GM19397 (cell line): ENCODE data around the gene PRDM13.
"Not testable (repeated sequence)": the region's sequence is repeated elsewhere in the genome, so short reads cannot be mapped to it uniquely, and the experiment has no call there.

Source experiments
- ATAC-seq: cut with Tn5 transposase; IDR thresholded peaks from one replicate; pipeline ENCODE4 v1.9.1; 2021; ENCODE audit warnings: mild to moderate bottlenecking, moderate library complexity; ENCODE audit not compliant: unreplicated experiment

The PRDM13 gene

DNA sequence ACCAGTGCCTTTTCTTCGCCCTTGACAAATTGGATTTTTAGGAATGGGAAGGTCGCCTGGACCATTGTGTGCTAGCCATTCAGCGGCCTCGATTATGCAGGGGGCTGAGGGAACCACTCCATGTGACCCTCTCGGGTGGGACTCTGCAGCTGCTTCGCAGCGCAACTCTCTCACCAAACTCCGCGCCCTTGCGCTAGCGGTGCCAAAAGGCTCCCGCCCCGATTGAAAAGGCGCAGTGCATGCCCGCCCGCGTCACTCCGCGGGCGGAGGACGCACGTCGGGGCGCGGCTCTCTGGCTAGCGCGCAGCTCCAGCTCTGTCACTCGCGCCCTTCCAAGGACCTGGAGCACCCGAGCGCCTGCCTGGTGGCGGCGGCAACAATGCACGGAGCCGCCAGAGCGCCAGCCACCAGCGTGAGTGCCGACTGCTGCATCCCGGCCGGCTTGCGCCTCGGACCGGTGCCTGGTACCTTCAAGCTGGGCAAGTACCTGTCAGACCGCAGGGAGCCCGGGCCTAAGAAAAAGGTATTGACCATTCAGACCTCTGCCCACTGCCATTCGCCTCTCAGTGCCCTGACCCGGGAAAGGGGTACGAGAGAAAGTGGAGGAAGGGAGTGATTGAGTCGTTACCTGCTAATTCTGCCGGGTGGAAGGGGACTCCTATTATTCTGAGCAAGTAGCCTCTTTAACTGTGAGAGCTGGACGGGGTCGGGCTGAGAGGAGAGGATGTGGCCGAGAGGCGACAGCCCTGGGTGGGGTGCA lies at the start of gene PRDM13:
TSS of gene PRDM13 (plus strand) at position 178 of the 760 bp plus-strand sequence. CDS start at position 380, 202 bp downstream.
- ATAC-seq = no peak

DNA sequence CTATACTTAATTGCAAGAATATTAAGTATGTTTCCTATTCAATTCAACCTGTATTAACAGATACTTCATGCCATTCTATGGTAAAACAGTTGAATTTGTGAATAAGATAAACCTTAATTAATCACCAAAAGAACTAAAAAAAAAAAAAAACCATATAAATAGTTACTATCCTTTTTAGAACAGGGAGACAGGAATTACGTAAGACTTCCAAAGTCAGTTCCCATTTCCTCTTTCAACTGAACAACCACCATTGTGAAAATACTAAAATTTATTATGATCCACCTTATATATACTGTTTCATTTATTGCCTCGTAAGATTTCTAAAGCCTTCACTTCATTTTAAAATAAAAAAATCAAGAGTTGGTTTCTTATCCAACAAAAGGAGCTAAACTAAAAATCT lies 47.6 kb upstream of the PRDM13 start:
- ATAC-seq = no peak

DNA sequence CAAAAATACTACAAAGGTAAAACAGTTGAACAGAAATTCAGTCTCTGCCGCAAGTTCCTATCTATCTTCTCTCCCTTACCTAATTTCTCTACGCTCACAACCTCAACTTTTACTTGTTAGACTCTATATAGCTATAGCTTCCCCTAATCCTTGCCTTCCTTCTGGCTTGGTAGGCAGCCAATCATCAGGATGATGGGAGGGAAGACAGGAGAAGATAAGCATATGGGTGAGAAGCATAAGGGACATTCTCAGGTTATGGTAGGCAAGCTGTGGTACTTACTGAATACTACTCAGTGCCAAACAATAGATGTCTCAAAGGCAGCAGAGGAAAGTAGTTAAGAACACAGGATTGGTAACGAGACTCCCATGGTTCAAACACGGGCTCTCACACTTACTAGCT lies 46.0 kb upstream of the PRDM13 start:
- no peak for ATAC-seq

DNA sequence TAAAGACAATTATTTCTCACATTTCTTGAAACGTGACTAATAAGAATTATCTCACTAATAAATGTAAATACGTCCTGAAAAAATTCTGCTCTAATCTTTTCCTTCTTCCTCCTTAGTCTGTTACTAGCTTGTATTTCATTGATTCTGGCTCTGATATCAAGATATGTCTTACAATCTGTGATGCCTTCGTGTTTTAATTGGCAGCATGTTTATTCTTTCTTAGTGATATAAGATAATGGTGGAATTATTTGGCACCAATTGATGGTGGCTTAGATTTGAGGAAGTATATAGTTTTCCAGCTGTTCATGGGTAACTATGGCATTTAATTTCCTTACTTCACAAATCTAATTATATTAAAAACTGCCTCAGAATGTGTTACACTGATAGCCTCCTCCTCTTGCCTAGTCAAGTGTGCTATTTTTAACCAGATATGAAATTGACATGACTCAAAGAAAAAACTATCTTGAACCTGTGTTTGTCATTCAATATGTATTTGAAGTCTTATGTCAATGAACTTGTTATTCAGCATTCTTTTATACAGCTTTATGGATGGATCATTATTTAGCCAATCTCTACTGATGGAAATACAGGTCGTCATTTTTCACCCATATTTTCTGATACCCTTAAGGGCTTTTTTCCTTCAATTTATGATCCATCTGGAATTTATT lies 43.4 kb upstream of the PRDM13 start:
- no peak for ATAC-seq

DNA sequence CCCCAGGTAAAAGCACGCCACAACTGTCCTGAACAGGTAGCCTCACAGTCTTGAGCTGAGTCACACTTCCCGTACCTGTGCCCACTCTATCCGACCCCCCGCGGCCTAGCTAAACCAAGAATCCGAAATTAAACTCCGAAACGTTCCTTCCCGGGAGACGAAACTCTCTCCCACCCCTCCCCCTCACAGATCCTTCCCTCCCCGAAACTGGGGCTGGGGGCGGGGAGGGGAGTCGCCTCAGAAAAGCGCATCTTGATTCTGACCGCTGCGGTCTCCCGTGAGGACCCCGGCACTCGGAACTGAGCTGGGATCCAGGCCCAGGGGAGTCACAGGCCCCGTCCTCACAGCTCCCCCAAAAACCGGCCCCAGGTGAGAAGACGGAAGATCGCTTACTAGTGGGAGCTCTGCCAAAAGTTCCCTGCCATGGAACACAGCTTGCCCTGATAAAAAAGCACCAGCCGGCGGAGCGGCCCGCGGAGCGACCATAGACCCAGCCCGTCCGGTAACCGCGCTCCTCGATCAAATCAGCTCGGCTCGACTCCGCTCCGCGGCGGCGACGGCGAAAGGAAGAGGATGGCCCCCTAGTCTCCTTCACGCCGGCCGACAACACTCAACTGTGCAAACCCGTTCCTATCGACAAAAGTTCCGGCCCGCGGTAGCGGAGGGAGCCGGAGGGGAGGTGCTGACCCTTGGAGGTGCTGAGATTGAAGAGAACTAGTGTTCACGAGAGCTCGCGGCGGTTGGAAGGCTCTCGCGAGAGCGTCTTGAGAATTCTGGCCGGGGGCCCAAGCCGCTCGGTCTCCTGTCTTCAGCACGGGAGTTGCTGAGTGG lies 38.3 kb upstream of the PRDM13 start, which contains the start of gene CCNC:
TSS of gene CCNC (minus strand) at position 558 of the 831 bp plus-strand sequence. CDS start at position 425, 133 bp downstream.
- peak; percentile 99 for ATAC-seq

DNA sequence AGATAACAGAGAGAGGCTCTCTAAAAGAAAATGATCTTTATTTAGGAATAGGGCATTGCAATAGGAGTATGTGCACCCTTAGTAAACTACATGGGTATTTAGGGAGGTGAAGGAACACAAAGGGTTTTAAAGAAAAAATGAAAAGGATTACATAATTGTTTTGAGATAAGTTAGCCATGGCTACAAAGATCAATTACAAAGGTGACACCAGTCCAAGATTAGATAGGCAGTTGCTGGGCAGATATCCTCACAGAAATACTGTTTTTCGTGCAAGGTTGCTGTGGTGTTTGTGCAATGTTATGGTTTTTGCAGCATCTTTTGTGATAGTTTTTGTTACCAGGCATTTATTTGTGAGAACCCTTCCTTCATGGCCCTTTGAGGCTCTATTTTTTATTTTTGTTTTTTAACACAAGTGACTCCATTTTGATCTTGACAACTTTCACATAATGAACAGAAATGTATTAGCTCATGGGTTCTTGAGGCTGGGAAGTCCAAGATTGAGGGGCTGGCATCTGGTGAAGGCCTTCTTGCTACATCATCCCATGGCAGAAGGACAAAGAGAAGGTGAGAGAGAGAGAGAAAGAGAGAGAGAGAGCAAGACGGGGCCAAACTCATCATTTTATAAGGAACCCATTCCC lies 32.5 kb upstream of the PRDM13 start:
- no peak for ATAC-seq

DNA sequence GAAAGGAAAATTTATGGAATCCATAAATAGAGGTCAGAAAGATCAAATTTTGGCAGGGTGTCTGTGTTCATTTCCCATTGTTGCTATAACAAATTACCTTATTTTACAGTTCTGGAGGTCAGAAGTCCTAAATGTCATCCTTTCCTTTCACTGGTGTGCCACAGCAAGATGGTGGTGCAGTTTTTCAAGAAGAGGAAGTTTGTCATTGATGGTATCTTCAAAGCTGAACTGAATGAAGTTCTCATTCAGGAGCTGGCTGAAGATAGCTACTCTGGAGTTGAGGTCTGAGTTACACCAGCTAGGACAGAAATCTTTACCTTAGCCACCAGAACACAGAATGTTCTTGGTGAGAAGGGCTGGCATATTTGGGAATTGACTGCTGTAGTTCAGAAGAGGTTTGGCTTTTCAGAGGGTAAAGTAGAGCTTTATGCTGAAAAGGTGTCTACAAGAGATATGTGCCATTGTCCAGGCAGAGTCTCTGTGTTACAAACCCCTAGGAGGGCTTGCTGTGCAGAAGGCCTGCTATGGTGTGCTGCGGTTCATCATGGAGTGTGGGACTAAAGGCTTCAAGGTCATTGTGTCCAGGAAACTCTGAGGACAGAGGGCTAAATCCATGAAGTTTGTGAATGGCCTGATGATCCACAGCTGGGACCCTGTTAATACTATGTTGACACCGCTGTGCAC lies 30.9 kb upstream of the PRDM13 start:
- ATAC-seq = no peak

DNA sequence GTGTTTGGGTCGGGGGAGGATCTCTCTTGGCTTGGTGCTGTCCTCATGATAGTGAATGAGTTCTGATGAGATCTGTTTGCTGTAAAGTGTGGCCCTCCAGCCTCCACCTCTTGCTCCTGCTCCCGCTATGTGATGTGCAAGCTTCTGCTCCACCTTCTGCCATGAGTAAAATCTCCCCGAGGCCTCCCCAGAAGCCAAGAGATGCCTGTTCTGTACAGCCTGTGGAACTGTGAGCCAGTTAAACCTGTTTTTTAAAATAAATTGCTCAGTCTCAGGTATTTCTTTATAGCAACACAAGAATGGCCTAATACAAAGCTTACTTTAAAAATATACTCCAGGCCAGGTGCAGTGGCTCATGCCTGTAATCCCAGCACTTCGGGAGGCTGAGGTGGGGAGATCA lies 26.9 kb upstream of the PRDM13 start:
- ATAC-seq = no peak

DNA sequence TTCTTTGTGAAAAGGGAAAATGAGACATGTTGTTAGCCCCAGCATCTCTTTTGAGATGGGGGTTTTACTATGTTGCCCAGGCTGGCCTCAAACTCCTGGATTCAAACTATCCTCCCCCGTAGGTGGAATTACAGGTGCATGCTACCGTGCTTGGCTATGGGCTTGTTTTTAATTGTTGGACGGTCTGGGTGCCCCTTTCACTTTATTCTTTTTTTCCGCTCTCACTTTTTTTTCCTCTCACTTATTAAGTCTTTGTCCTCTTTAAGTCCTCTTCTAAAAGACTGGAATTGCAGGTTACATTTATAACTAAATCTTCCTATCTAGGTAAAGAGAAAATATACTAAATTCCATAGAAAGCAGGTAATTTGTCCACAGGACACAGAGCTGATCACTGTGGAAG lies 18.8 kb upstream of the PRDM13 start:
- ATAC-seq = no peak

DNA sequence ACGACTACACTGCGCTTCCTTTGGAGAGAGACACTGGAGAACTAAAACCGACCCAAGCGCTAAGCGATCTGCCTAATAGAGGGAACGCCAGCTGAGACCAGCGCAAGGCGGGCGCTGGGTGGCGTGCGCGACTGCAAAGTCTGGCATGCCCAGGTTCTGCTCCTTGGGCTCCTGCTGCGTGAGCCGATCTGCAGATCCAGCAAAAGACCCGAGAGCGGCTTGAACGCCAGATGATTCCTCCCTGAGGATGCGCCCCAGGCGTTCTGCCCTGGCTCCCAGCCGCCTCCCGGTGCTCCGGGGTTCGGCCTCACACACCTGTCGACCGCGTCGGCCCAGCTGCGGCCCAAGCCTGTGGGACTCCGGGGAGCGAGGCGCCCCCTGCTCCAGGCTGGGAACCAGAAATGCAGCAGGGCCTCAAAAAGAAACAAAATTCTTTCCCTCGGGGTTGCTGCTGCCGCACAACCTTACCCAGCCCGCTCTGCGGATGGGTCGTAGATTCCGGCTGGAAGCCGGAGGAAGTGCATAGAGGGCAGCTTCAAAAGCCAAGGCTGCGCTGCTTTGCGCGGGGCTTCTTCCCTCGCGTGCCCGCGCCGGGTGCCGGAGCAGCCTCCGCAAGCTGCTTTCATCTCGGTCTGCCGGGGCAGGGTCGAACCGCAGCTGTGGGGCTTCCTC lies 17.9 kb upstream of the PRDM13 start:
- peak; percentile 96 for ATAC-seq

DNA sequence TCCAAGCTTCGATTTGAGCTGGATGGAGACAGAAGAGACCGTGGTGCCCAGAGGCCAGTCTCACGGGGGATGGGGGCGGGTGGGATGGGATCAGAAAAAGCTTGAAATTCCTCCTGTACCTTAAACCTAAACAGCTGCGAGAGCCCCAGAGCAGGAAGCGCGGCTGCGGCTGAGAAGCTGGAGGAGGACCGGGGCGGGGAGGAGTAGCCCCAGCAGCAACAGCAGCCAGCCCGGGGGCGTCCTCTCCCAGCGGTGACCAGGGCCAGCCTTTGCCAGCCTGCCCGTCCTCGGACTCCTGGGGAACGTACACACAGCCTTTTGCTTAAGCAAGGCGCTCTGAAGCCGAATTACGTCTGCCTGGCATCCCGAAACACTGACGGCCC lies 17.4 kb upstream of the PRDM13 start:
- ATAC-seq = peak; percentile 18

DNA sequence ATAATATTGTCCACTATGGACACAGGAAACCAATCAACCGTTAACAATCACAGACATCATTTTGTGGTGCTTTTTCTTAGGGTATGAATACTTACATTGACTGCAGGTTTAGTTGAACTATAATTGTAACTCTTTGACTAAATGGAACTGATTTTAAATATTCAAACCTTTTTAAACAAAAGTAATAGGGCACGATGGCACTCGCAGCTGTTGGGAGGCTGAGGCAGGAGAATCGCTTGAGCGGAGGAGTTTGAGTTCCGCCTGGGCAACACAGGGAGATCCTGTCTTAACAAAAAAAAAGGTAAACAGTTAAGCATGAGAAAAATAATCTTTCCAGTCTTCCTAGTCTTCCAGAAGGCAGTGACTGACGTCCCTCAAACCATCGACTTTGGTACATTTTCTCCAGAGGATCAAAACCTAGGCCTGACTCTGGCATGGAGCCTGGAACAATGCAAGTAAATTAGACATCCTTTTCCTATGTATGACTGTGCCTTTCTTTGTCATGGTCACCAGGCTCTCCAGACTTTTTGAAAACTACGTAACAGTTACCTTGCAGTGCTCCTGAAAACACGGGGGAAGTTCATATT lies 16.6 kb upstream of the PRDM13 start:
- no peak for ATAC-seq

DNA sequence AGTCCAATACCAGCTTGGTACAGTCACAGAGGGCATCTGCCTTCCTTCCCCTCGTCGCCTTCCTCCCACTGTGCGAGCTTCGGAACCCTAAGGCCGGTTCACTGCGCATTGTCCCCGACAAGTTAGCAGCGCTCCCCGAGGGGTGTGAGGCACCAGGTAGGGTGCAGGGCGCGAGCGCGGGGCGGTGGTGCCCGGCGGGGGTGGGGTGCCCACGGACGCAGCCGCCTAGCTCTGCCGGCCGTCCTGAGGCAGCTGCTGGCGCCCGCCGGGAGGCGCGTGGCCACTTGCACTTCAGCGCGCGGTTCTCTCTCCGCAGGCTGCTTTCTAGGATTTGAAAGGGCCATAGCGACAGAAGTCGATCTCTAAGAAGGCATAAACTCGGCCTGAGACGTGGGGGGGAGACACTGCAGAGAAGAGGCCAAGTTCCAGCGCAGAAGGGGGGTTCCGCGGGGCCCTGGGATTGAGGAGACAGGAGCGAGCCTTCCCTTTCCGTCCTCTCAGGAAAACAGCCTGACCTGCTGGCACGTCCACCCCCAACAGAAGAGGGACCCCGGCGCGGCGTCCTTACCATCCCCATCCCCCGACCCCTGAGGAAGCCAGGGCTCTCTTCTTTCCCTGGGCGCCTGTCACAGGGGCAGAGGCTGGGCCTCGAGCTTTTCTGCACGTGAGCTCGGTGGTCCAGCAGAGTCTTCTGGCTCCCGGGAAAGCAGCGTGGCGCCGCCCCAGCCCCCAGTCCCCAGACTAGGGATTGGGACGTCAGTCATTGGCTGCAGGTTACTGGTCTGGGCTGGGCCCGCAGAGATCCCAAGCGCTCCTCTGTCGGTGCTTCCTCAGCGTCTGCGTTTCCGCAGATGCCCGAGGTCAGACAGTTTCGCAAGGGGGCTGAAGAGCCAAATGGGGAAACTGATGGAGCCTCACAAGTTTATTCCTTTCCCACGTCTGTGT lies 15.6 kb upstream of the PRDM13 start:
- ATAC-seq = no peak

DNA sequence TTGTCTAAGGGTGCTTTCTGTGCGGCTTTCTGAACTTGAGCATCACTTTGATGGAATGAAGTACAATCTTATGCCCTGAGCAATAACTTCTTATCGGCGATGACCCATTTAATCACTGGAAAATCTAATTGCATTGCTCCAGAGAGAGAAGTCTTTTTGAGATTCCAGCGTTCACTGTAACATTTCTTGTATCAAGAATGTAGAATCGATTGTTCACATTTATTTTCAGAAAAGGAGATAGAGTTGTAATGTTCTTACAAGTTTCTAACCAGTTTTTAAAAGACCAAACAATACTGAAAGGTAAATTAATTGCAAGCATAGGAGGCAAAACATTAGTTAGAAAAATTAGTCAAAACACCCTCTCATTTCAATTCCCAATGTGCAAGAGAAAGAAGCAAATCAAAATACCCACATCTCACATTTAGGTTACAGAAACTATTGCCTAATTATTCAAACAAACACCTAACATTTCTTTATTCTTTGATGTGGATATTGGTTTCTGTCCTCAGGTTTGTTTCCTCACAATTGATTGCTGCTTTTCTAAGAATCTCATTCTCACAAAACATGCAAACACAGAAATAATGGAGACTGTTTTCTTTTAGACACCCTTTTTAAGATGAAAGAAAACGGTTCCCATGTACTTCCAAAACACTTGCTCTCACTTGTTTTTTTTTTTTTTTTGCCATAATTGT lies 14.8 kb upstream of the PRDM13 start:
- no peak for ATAC-seq

DNA sequence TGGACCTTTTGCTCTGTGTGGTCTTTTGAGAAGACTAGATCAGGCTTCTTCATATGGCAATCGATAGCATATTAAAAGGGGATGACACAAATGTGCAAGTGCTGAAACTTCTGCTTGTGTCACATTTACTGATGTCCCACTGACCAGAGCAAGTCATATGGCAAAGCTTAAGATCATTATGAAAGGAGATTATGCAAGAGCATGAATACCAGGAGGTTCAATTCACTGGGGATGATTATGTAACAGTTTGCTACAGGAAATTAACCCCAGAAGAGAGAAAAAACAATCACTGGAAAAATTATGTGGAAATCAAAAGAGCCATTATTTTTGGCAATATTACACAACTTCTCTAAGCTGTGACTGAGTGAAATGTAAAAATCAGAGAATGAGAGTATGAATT lies 13.7 kb upstream of the PRDM13 start:
- no peak for ATAC-seq

DNA sequence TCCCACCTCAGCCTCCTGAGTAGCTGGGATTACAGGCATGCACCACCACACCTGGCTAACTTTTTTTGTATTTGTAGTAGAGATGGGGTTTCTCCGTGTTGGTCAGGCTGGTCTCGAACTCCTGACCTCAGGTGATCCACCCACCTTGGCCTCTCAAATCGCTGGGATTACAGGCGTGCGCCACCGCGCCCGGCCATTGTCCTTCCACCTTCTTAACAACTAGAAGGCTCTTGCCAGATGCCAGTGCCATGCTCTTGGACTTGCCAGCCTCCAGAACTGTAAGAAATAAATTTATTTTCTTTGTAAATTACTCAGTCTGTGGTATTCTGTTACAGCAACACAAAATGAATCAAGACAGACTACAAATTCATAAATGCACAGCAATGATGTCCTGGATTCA lies 11.9 kb upstream of the PRDM13 start:
- ATAC-seq = not testable (repeated sequence)

DNA sequence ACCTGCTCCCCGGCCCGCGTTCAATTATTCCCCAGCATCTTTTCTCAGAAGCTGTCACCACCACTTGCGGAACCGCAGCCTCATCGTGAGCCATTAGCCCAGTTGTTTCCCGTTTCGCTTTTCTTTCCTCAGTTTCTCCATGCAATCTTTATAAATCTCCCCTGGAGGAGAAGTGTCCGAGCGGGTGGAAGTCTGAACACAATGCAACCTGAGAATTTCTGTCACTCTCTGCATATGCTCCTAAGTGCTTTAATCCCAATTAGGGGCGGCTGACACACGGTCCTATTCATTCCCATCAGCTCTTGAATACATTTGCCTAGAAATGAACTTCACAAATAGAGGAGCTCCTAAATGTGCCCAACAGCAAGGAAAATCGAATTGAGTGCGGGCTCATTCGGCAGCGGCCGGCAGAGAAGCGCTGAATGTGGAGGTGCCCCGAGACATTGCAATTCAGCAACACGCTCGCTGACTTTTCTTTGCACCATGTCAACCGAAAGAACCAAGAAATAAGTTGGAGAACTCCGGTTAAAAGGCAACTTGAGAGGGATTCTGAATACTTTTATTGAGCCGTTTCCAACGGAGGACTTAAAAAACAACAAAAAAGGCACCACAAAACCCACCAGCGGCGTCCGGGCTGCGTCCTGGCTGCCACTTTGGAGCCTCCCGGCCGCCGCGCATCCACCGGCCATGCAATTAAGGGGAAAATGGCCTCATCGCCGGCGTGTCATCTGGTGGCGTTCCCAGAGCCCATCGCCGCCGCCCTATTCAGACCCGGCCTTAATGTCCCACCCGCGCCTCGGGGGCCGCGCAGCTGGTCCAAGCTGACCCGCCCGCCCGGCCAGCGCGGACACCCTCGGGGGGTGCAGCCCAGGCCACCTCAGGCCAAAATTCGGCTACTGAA lies 3.9 kb upstream of the PRDM13 start:
- no peak for ATAC-seq
